GM18499 (cell line): ENCODE measurements around the gene COPA.

ENCODE experiments used
- ATAC-seq: cut with Tn5 transposase; IDR thresholded peaks from one replicate; pipeline ENCODE4 v1.9.1; 2021; ENCODE audit warnings: moderate number of reproducible peaks; ENCODE audit not compliant: insufficient read depth, unreplicated experiment

COPA gene

DNA sequence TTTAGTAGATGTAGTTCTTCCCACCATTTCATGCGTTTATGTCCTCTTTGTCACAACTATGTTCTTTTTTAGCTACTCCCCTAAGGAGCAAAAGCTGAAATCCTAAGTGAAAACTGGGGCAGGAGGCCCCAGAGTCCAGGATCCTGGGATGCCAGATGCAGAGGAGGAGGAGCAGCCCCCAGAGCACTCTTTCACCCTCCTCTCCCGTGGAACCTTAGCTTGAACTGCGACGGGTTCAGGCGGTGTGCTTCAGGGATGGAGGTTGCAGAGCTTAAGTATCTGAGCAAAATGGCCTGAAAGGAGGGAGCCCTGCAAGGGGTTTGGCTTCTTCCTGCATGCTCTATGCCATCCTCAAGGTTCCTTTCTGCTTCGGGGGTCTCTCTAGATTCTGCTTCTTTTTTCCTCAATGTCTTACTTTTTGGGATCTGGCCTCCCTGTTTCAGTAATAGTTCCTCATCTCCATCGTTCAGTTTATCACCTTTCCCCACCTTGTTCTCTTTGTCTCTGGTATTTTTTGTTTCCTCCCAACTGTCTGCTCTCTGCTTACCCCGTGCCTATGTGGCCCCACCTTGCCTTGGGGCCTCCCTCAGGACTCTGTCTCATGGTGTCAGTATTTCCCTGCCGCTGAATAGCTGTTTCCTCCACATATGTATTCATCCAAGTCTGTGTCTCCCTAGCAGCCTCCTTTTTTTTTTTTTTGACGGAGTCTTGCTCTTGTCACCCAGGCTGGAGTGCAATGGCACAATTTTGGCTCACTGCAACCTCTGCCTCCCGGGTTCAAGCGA, 21.1 kb upstream of the COPA start:
- no peak for ATAC-seq

DNA sequence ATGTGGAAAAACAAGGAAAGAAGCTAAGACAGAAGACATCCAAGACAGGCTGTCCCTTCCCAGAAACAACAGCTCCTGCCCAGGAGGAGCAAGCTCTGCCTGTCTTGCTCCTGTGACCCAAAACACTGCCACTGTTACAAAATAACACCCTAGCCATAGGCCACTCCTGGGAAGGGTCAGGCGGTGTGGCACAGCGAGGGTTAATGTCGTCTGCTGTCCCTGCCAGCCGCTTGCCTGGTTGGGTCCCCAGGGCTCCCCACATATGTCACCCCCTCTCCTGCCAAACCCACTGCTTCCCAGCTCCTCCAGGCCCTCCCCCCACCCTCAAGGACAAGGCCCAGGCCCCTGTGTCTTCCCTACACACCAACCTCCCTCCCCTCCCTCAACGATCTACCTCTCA, 20.0 kb upstream of the COPA start:
- no peak for ATAC-seq

DNA sequence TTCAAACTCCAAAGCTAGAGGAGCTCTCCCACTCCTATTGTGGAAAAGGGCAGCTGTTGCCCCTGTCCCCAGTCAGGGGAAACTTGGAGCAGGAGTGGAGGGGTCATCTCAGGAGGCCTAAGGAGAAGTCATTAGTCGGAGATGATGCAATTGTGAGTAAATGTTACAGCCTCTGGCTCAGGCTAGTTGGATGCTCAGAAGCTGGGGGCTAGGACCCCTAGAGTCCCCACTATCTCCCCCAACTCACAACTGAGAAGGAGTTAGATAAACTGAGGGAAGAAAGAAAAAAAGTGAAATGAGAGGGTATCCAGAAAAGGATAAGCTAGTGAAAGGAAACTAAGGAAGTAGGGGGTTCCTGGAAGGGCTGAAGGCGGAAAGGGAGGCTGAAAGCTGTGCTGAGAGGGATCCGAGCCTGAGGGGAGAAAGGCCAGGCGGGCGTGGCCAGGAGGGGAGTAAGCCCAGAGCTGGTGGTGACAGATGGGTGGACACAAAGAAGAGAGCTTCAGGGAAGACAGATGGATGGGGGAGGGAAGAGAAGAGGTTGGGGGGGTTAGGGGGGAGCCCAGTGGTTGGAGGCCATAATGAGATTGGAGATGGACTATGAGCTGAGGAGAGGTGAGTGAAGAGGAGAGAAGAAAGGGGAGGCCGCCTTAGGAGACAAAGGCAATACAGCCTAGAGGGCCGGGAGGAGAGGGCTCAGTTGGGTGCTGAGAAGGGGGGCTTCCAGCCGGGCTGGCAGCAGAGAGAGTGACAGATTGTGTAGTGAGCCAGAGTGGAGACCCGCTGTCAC, 19.3 kb upstream of the COPA start:
- ATAC-seq: no peak

DNA sequence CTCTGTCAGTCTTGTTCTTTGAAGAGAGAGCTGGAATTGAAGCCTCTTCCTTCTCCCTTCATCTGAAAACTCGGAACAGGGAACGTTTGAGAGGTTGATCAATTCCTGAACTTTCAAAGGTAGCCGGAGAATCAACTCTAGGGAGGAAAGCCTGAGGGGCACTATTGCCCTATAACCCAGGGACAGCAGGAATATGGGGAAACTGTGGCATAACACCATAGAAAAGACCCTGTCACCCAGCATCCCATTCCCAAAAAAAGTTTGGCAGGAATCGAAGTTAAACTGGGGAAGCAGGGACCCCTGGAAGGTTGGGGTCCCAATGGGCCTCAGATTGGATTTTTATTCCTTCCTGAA, 18.7 kb upstream of the COPA start:
- ATAC-seq: no peak

DNA sequence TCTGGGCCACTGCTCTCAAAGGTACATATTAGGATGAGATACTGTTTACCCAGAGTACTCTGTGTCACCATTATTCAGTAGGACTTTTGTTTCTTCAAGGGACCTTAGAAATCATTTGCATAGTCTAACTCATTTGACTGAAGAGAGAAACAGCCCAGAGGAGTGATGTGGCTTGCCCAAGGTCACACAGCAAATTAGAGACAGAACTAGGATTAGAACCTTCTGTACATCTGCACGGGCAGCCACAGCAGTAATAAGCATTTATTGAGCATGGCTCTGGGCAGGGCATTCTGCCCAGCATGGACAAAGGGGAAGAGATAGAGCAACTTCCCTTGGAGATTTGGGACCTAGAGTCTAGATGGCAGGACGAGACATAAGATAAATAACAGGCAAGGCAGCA, 18.1 kb upstream of the COPA start:
- ATAC-seq: no peak

DNA sequence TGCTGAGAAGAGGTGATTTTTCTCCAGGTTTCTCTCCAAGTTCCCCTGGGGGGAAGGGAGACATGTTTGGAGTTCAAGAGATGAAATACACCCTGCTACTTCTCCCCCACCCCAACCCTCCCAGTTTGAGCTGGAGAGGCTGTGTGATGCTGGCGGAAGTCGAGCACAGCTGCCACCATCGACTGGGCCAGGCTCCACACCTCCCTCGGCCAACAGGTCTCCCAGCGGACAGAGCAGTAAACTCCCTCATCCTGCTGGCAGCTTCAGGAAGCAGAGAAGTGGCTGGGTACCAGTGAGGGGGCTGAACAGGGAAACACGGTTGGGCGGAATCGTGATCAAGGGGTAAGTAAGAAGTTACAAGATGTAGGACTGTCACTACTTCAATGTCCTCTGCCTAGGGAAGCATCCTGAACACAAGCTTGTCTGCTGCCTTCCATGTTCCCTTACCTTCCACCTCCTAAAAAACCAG, 17.2 kb upstream of the COPA start:
- no peak for ATAC-seq

DNA sequence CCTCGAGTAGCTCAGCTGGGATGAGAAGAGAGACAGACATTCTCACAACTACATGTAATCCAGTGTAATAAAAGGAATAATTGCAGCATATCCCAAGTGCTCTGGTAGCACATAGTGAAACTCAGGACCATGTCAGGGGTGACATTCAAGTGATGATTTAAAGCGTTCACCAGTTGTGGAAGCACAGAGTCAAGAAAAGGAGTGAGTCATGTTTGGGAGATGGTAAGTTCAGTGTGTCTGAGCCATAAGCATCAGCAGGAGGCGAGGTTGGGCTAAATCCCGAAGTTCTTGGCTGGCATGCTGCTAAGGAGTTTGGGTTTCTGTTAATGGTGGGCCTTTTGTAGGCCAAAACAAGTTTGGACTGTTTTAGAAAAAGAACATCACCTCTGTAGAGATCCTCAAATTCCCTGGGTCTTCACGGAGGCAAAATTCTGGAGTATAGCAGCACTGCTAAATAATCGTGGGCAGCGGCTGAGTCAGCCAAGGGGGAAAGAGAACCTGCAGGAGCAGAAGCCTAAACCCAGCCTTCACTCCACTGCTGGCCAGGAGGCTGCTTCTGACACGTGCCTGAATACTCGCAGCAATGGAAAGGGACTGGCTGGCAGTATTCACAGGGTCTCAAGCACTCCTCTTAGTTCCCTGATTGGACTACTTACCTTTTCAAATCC, 16.6 kb upstream of the COPA start:
- ATAC-seq: no peak

DNA sequence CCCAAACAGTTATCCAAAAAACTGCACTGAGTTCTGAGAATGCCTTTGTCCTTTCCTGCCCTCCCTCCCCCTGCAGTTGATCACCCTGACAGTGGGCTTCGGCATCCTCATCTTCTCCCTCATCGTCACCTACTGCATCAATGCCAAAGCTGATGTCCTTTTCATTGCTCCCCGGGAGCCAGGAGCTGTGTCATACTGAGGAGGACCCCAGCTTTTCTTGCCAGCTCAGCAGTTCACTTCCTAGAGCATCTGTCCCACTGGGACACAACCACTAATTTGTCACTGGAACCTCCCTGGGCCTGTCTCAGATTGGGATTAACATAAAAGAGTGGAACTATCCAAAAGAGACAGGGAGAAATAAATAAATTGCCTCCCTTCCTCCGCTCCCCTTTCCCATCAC, 15.0 kb upstream of the COPA start:
- no peak for ATAC-seq

DNA sequence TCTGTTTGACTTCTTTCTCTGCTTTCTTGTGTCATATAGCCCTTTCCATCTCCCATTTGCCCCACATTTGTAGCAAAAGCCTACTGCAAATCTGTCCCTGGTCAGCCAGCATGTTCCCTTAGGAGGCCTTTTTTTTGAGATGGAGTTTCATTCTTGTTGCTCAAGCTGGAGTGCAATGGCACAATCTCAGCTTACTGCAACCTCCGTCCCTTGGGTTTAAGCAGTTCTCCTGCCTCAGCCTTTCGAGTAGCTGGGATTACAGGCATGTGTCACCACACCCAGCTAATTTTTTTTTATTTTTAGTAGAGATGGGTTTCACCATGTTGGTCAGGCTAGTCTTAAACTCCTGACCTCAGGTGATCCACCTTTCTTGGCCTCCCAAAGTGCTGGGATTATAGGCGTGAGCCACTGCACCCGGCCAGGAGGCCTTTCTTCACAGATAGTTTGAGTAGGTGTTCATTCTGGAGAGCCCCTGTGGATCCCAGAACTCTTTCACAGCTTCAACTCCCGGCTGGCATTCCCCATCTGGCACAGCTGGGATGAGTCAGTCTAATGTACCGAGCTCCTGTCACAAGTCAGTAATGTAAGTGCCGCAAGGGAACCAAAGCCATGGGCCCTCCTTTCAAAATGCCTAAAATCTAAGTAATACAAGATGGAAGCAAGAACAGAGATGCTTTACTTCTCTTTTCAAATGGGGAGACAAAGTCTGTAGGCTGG, 14.4 kb upstream of the COPA start:
- no peak for ATAC-seq

DNA sequence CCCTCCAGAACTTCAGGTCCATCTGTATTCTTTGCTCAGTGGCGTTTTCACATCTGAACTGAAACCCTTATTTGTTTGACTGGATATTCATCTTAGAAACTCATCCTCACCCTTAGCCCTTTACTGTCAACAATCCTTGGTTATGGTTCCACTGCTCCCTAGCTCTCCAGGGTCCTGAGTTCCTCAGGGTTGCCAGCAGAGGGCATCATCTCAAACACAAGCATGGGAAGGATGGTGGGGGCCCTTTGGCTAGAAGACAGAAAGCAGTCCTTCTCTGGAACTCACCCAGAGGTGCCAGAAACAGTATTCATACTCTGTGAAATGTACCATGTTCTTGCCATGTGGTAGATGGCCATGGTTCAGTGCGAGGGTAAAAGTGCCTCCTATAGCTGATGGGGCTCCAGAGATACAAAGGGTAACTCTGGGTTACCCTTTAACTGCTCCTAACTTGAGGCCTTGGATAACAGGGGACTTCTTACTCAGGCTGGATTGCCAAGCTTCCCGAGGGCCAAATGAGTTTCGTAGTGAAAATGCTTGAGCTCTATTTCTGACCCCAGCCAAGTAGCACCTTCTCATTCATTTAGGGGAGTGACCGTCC, 11.4 kb upstream of the COPA start:
- no peak for ATAC-seq

DNA sequence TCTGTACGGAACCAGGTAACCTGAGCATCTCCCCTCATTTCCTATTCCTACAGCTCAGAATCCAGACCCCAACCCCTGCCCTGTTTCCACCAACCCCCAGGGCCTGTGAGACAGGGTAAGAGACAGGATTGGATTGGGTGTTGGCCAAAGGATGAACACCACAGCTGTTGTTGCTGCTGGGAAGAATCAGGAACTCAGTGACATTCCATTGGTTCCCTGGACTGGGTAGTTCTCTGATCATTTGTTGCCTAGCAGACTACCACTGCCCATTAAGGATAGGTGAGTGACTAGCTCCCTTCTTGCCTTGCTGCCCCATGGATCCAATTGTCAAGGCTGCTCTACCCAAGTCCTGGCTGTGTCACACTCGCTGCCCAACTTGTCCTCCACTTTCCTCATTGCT, 10.2 kb upstream of the COPA start:
- no peak for ATAC-seq

DNA sequence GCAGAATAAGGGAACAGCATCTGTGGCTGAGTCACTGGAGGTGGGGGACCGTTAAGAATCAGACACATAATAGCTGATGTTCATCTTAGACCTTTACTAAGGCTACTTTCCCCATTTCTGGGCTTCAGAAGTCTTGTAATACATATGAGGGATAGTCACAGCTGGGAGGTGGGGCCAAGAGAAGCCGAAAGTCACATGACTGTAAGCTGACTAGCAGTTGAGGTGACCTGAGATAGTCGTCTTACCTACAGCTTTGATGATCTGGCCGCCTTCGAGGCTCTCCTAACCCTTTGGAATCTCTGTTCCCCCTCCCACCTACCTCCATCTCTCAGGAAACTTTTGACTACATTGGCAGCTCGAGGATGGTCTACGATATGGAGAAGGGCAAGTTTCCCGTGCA, 9.5 kb upstream of the COPA start:
- ATAC-seq: no peak

DNA sequence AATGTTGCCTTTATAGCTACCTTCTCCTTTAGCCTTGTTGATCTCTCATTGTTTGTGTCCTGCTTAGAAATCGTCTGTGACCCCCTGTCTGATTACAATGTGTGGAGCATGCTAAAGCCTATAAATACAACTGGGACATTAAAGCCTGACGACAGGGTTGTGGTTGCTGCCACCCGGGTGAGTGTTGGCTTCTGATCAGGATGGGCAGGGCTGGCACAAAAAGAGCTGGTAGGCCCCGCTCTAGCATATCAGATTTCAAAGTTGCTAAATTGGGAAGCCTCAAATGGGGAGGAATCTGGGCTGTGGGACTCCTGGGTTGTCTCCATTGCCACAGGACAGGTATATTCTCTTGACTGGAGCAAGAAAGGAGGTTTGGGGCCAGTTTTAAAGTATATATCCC, 8.6 kb upstream of the COPA start:
- no peak for ATAC-seq

DNA sequence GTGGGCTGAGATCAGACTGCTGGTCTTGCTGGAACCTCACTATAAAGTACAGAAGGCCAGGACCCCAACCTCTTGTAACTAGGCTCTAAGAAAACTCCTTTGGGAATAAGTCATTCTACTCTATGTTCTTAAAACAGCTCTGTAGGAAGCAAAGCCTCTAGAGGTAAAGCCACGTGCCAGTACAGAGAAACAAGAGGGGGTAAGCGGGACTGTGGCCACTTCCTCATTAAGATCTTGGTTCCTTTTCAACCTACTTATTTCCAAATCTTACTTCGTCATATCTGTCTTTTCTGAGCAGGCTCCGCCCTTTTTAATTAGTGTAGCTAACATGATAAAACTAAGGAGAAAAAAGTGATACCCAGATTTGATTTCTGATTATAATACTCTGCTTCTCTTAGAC, 3.9 kb upstream of the COPA start:
- ATAC-seq: no peak

DNA sequence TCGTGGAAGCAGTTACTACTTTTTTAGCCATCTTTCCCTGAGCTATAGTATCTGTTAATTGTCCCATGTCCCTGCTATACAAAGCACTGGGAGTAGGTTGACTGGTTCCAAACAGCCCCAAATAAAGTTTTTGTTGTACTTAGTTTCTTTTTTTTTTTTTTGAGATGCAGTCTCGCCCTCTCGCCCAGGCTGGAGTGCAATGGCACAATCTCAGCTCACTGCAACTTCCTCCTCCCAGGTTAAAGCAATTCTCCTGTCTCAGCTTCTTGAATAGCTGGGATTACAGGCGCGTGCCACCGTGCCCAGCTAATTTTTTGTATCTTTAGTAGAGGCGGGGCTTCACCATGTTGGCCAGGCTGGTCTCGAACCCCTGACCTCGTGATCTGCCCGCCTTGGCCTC, 3.4 kb upstream of the COPA start:
- no peak for ATAC-seq

DNA sequence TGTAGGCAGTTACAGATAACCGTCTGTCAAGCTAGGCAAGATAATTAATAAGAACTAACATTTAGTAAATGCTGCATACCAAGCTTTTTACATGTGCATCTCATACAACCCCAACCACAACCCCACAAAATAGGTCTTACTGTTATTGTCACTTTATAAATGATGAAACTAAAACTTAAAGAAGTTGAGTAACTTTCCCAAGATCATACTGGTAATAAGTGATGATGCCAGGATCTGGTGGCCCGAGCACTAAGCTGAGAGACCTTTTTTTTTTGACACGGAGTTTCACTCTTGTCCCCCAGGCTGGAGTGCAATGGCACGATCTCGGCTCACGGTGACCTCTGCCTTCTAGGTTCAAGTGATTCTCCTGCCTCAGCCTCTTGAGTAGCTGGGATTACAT, 1.9 kb upstream of the COPA start:
- no peak for ATAC-seq

DNA sequence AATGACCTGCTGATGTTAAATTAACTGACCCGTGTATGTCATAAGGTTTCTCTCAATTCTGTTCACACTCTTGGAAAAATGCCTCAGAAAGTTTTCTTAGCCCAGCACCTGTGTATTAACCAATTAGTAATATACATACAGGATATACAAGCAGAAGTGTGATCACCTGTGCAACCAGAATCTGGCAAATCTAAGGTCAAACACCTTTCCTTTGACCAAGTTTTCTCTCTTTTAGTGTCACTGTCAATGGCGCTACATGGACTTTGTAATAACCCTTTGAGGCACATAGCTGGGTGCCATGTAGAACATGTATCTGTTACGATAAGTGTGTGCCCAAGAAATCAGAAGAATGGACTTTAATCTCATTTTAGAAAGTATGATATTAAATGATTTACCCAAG, 1.2 kb upstream of the COPA start:
- no peak for ATAC-seq

DNA sequence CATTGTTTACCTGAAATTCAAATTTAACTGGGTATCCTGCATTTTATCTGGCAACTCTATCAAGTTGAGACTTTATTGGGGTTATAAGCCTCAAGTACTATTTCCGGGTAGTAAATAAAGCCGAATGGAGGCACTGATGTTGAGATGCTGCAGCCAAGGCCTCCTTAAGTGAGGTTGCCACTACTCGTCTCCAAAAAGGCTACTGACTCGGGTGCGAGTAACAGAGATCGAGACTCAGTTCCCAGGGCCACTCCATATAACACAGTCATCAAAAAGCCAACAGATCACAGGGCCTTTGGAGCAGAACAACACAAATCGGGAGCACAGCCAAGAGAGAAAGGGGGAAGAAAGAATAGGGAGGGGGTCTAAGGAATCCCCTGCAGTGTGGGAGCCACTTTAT, 524 bp downstream of the COPA start:
- ATAC-seq: no peak

DNA sequence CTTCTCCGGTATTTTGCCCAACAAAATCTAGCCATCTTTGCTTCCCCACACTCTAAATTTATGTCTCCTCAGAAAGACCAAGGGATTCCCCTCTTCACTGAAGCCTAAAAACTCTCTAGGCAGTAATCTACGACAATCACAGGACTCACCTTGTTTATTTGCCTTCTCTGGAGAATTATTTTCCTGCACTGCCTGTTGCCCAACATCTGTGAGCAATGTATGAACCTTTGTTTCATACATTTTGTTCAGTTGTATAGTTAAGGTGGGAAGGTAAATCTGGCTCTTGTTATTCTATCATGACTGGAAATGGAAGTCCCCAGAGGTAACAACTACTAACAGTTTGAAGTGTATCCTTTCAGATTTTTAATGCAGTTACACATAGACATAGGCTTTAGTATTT, 2.2 kb downstream of the COPA start:
- no peak for ATAC-seq

DNA sequence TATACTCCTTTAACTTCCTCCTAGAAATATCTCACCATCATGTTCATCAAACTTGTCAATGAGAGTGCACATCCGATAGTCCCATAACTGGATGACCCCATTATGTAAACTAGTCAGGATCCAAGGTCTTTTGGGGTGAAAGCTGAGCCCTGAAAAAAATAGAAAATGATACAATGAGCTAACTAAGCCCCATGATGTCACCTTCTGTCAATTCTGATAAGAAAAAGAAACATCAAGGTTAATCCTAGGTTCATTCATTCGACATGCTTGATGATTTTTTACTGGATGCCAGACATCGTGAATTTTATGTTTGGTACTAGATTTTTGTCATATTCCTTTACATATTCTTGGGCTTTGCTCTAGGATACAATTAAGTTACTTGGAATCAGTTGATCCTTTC, 2.9 kb downstream of the COPA start:
- no peak for ATAC-seq
